Loucy (cell line): Measurements from ENCODE around the gene EPB42.
A peak's percentile ranks its signal among the peaks of the same experiment; 100 is the strongest.
"Not testable (repeated sequence)": the region's sequence is repeated elsewhere in the genome, so short reads cannot be mapped to it uniquely, and the experiment has no call there.

Experiments
- H2AFZ ChIP-seq: fragments of 200-600 bp; sonication (generic); 2 replicates; pipeline ENCODE4 v1.6.0; 2016; ENCODE audit warnings: antibody characterized with exemption, mild to moderate bottlenecking, low read length, moderate library complexity
- H3F3A ChIP-seq: fragments of 200-600 bp; 2 replicates; pipeline ENCODE4 v1.6.0; 2016; ENCODE audit warnings: antibody characterized with exemption, low read depth, mild to moderate bottlenecking
- H3K27me3 ChIP-seq: fragments of 200-600 bp; sonication (generic); 2 replicates; pipeline ENCODE4 v1.6.1; 2014; ENCODE audit warnings: low read length, mild to moderate bottlenecking; ENCODE audit not compliant: insufficient read depth, poor library complexity, severe bottlenecking
- H3K36me3 ChIP-seq: fragments of 200-600 bp; sonication (generic); 2 replicates; pipeline ENCODE4 v1.6.1; 2016; ENCODE audit warnings: low read length; ENCODE audit not compliant: insufficient read depth
- H3K4me1 ChIP-seq: fragments of 200-600 bp; sonication (generic); 2 replicates; pipeline ENCODE4 v1.5.1; 2014; ENCODE audit warnings: low read length, mild to moderate bottlenecking; ENCODE audit not compliant: insufficient read depth, poor library complexity, severe bottlenecking
- H3K4me2 ChIP-seq: fragments of 200-600 bp; sonication (generic); 2 replicates; pipeline ENCODE4 v1.6.0; 2014; ENCODE audit warnings: antibody characterized with exemption, low read length, low read depth, mild to moderate bottlenecking; ENCODE audit not compliant: poor library complexity, severe bottlenecking
- H3K4me3 ChIP-seq: fragments of 200-600 bp; sonication (generic); 2 replicates; pipeline ENCODE4 v1.5.1; 2014; ENCODE audit warnings: low read length, mild to moderate bottlenecking, mixed read lengths; ENCODE audit not compliant: poor library complexity, severe bottlenecking
- H3K79me2 ChIP-seq: fragments of 200-600 bp; sonication (generic); 2 replicates; pipeline ENCODE4 v1.6.1; 2014; ENCODE audit warnings: low read length; ENCODE audit not compliant: insufficient read depth
- H3K9ac ChIP-seq: fragments of 200-600 bp; sonication (generic); 2 replicates; pipeline ENCODE4 v1.6.0; 2014; ENCODE audit warnings: mild to moderate bottlenecking, low read depth, low read length, moderate library complexity; ENCODE audit not compliant: poor library complexity, severe bottlenecking
- H3K9me2 ChIP-seq: fragments of 200-600 bp; sonication (generic); replicated peaks from 2 replicates; pipeline ENCODE4 v1.6.1; 2016; ENCODE audit warnings: low read depth, low read length, mixed read lengths
- H3K9me3 ChIP-seq: fragments of 200-600 bp; sonication (generic); 2 replicates; pipeline ENCODE4 v1.6.1; 2014; ENCODE audit warnings: mild to moderate bottlenecking, antibody characterized with exemption, low read length, low read depth; ENCODE audit not compliant: insufficient read depth
- H4K20me1 ChIP-seq: fragments of 200-600 bp; sonication (generic); 2 replicates; pipeline ENCODE4 v1.6.0; 2014; ENCODE audit warnings: antibody characterized with exemption, low read length, mild to moderate bottlenecking; ENCODE audit not compliant: insufficient read depth, poor library complexity, severe bottlenecking
- CTCF ChIP-seq: fragments of 200-600 bp; sonication (generic); conservative IDR thresholded peaks from 2 replicates; pipeline ENCODE4 v1.5.1; 2014; ENCODE audit warnings: mild to moderate bottlenecking, antibody characterized with exemption, low read length
- EZH2phosphoT487 ChIP-seq: fragments of 200-600 bp; IDR thresholded peaks from 2 replicates; pipeline ENCODE4 v1.6.1; 2018; ENCODE audit warnings: antibody characterized with exemption, mild to moderate bottlenecking, moderate library complexity, borderline replicate concordance

The EPB42 gene

GRCh38 chr15:43199945-43200488 is 20.8 kb downstream of the EPB42 start:
- H3K79me2 ChIP-seq = no peaks in the 10 kb centered on the region
- peak overlapping the region; percentile 38 for H3K4me2 ChIP-seq
- no peaks in the 10 kb centered on the region for H3K9me2 ChIP-seq
- no peak overlapping the region for H2AFZ ChIP-seq
- H3K4me1 ChIP-seq = peaks cover 18% of the 10 kb centered on the region
- H3K27me3 ChIP-seq = no peaks in the 10 kb centered on the region
- no peak for TF ChIP-seq EZH2phosphoT487
- TF ChIP-seq CTCF = no peak
- no peak overlapping the region for H3K9ac ChIP-seq
- H3K9me3 ChIP-seq = no peaks in the 10 kb centered on the region; the same call in 1 of the 2 replicates
- H3K4me3 ChIP-seq = no peak overlapping the region
- no peaks in the 10 kb centered on the region for H4K20me1 ChIP-seq
- H3F3A ChIP-seq = no peaks in the 10 kb centered on the region; the same call in 1 of the 2 replicates
- peaks cover 6% of the 10 kb centered on the region; the same call in 1 of the 2 replicates for H3K36me3 ChIP-seq

- no peak overlapping the region for H3K4me2 ChIP-seq
- H3K4me3 ChIP-seq = no peak overlapping the region
- TF ChIP-seq CTCF (no peak), EZH2phosphoT487 (no peak)
- H3F3A ChIP-seq = no peaks in the 10 kb centered on the region; the same call in 1 of the 2 replicates
- no peaks in the 10 kb centered on the region; the same call in 1 of the 2 replicates for H3K9me3 ChIP-seq
- no peaks in the 10 kb centered on the region for H3K9me2 ChIP-seq
- H3K36me3 ChIP-seq = peaks cover 14% of the 10 kb centered on the region; the same call in 1 of the 2 replicates
- no peaks in the 10 kb centered on the region for H4K20me1 ChIP-seq
- H2AFZ ChIP-seq = no peak overlapping the region
- peaks cover 13% of the 10 kb centered on the region for H3K4me1 ChIP-seq
- no peaks in the 10 kb centered on the region for H3K79me2 ChIP-seq
- H3K9ac ChIP-seq = no peak overlapping the region
- no peaks in the 10 kb centered on the region for H3K27me3 ChIP-seq
Observed at GRCh38 chr15:43198992-43199391, 21.8 kb downstream of the EPB42 start.

- H3K4me2 ChIP-seq, H3K27me3 ChIP-seq, H4K20me1 ChIP-seq, H3K9ac ChIP-seq, H3K9me2 ChIP-seq, H3K9me3 ChIP-seq, H2AFZ ChIP-seq, H3F3A ChIP-seq, H3K4me3 ChIP-seq, H3K79me2 ChIP-seq: not testable (repeated sequence)
- Histone ChIP-seq H3K4me1 (peaks cover 11% of the 10 kb centered on the region), H3K36me3 (peaks cover 14% of the 10 kb centered on the region; the same call in 1 of the 2 replicates)
Observed at GRCh38 chr15:43198556-43198955, 22.3 kb downstream of the EPB42 start.

GRCh38 chr15:43197773-43198172 is 23.0 kb downstream of the EPB42 start:
- Histone ChIP-seq H3K36me3 (peaks cover 16% of the 10 kb centered on the region; the same call in 1 of the 2 replicates), H3K4me1 (peaks cover 11% of the 10 kb centered on the region)
- not testable (repeated sequence) for H3K79me2 ChIP-seq, H3K4me2 ChIP-seq, H3K27me3 ChIP-seq, H3F3A ChIP-seq, H3K9me3 ChIP-seq, H3K9ac ChIP-seq, H3K9me2 ChIP-seq, H4K20me1 ChIP-seq, H2AFZ ChIP-seq, H3K4me3 ChIP-seq
